Ovary (tissue), 9 donors: Measurements from ENCODE around the gene UIMC1. TPM values are rescaled to one million over a fixed set of nuclear protein-coding genes. Genes with fewer than 3 reads are reported as not detected.

Experiments
- DNase-seq, 5 donors: peaks; one replicate each; pipeline ENCODE4 v3.0.0-alpha.2; 2019 to 2020
- H3K27ac ChIP-seq, 2 donors: fragments of 200-600 bp; one replicate each; pipeline versions ENCODE4 v1.5.1 to v1.8.0; 2019 to 2022
- H3K27me3 ChIP-seq: fragments of 200-600 bp; one replicate; pipeline ENCODE4 v1.8.0; 2022
- H3K36me3 ChIP-seq: fragments of 200-600 bp; sonication (generic); one replicate; pipeline ENCODE4 v1.5.1; 2019
- H3K4me1 ChIP-seq: one replicate; pipeline ENCODE4 v1.8.1; 2013; ENCODE audit warnings: mild to moderate bottlenecking, moderate library complexity; ENCODE audit not compliant: insufficient read depth
- H3K4me3 ChIP-seq: fragments of 200-600 bp; sonication (generic); one replicate; pipeline ENCODE4 v1.5.1; 2017
- H3K9me3 ChIP-seq, 2 donors: fragments of 200-600 bp in 1 of 2; sonication (generic) in 1 of 2; one replicate each; pipeline versions ENCODE4 v1.5.1 to v1.8.1; 2013 to 2019; ENCODE audit warnings: mild to moderate bottlenecking in 1 of 2, moderate library complexity in 1 of 2
- CTCF ChIP-seq, 3 donors: fragments of 450-650 bp in 2 of 3; fragments of 200-600 bp in 1 of 3; IDR thresholded peaks; one replicate each; pipeline versions ENCODE4 v1.5.1 to v1.8.0; 2016 to 2022; ENCODE audit warnings: antibody characterized with exemption in 3 of 3, mild to moderate bottlenecking in 1 of 3
- EP300 ChIP-seq: sonication (generic); formaldehyde crosslinking; IDR thresholded peaks from one replicate; pipeline ENCODE4 v1.6.1; 2017; ENCODE audit warnings: antibody characterized with exemption
- POLR2A ChIP-seq: fragments of 450-650 bp; IDR thresholded peaks from one replicate; pipeline ENCODE4 v1.6.1; 2017; ENCODE audit warnings: antibody characterized with exemption, mild to moderate bottlenecking, moderate library complexity
- WGBS, 3 donors: extraction: QIAGEN DNeasy Blood & Tissue Kit in 1 of 3; methylation state at CpG; one replicate each; pipeline versions ENCODE4 v1.1.5 to v1.1.7; 2013 to 2017; 5-methylcytosine and 5-hydroxymethylcytosine counted together
- intact Hi-C, 4 donors: fragments of 100-400 bp; cut with DNase I; formaldehyde crosslinking; loops; one replicate each; pipeline versions ENCODE4 v1.11.0 to v1.15.1; 2022 to 2023
- polyA plus RNA-seq, 2 donors: library from polyadenylated mRNA; stranded (reverse); fragments of 200-250 nt in 1 of 2; fragments of 350-450 nt in 1 of 2; fragmentation: Illumina TruSeq in 1 of 2; extraction: RNeasy Lipid Tissue Mini Kit (QIAGEN cat#74804) in 1 of 2; gene quantifications; one replicate each; pipeline ENCODE4 v1.2.3, GENCODE V29; 2013 to 2014
- total RNA-seq, 7 donors: library from RNA; depleted of rRNA in 2 of 7; stranded (reverse); fragments of >200 nt in 2 of 7; fragmentation: NEBNext Ultra II Directional in 3 of 7; extraction: Animal tissue kit (Norgen Biotek cat#: 25700) in 3 of 7; gene quantifications; one replicate each; pipeline versions ENCODE4 v1.1.0 to v1.2.4, GENCODE V29; 2016 to 2023
- donor health status: DM: no; HTN: no; CAD: no; lungs with moderate emphysema.
- donor health status: DM: no; HTN: no; CAD: no.
- donor health status: Bipolar disorder and iron deficiency.
- donor health status: DM: yes; HTN: yes; CAD: no.
- donor health status: DM: no; HTN: no; CAD: no.
- donor health status: DM: yes; HTN: yes; CAD: no.

UIMC1 gene
- total and polyA plus RNA-seq, 9 donors, result 34.9 to 80.2 (median 49.5) TPM

GRCh38 chr5:176890455-176891330 lies 115.9 kb downstream of the UIMC1 start:
- no peak overlapping the region for H3K4me3 ChIP-seq
- no peaks in the 10 kb centered on the region for H3K9me3 ChIP-seq
- no peak for TF ChIP-seq POLR2A
- no peak for TF ChIP-seq EP300
- no peak for TF ChIP-seq CTCF (IDR thresholded peaks at IDR 0.05)
- WGBS, 3 donors, result 77 to 86% (median 82%) methylated on average over 9 of the region's 9 CpGs
- H3K27ac ChIP-seq, result no peak overlapping the region
- no peaks in the 10 kb centered on the region for H3K36me3 ChIP-seq
- intact Hi-C loops, result no loop called here
- no peak for DNase-seq
- no peaks in the 10 kb centered on the region for H3K4me1 ChIP-seq
- H3K27me3 ChIP-seq, result no peaks in the 10 kb centered on the region

DNA sequence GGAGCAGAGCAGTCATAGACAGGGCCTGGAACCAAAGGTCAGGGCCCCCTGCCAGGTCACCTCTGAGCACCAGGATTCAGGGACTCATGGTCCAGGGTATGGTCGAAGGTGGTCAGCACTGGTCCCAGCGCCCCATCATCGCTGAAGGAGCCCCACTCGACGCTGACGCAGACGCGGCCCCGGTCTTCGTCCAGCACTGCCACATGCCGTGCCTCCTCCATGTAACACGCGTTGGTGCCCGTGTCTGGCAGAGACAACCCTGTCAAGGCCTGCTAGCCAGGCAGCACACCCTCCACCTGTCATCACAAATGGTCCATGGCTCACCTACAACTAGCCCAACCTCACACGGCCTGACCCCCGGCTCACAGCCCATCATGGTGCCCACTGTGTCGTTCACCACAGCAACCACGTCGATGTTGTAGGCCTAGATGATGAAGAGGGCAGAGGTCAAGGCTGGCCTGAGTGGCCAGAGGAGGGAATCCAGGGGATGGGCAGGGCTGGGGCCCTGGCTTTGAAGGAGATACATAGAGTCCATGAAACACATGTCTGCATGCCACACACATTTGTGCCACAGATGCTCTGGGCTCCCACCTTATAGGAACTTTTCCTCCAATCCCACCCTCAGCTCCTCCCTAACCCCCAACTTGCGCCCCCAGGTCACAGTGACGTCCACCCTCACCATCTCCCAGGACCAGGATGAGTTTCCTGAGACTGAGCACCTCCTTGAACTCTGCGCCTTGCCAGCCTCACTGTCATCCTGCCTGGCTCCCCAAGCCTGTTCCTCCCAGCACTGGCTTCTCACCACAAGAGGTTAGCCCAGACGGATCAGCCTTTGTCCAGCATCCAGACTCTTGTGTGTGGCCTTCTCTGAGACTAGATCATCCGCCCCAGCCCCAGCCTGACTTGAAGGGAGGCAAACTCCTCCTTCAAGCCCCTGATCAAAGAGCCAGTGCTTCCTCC lies 117.0 kb downstream of the UIMC1 start:
- intact Hi-C loops, result no loop called here

DNA sequence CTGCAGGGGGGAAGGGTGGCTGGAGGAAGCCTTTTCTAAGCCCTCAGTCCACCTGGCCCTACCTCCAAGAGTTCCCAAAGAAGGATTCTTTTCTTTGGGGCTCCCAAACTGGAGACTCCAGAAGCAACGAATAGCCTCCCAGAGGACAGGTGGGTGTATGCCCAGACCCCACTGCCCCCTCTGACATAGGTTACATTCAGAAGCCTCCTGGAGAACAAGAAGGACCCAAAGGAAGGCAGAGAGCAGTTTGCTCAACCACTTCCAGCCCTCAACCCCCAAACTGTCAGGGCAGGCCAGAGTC lies 117.8 kb downstream of the UIMC1 start:
- H3K4me3 ChIP-seq, result no peak overlapping the region
- H3K27me3 ChIP-seq, result no peaks in the 10 kb centered on the region
- TF ChIP-seq CTCF (IDR thresholded peaks at IDR 0.05) (no peak), POLR2A (no peak), EP300 (no peak)
- H3K36me3 ChIP-seq, result no peaks in the 10 kb centered on the region
- no peaks in the 10 kb centered on the region for H3K9me3 ChIP-seq
- 79 to 93% (median 89%) methylated on average over 1 of the region's 1 CpG for WGBS, 3 donors
- H3K27ac ChIP-seq, result no peak overlapping the region
- DNase-seq, result no peak
- intact Hi-C loops, result no loop called here
- no peaks in the 10 kb centered on the region for H3K4me1 ChIP-seq

More for the DNA sequence above, 117.0 kb downstream of the UIMC1 start:
- no peaks in the 10 kb centered on the region for H3K27me3 ChIP-seq
- 86 to 91% (median 88%) methylated on average over 24 of the region's 24 CpGs for whole genome bisulfite sequencing, 3 donors
- H3K27ac ChIP-seq, result no peak overlapping the region
- H3K9me3 ChIP-seq, result no peaks in the 10 kb centered on the region
- H3K4me1 ChIP-seq, result no peaks in the 10 kb centered on the region
- no peak for TF ChIP-seq POLR2A
- no peak for TF ChIP-seq EP300
- no peak for TF ChIP-seq CTCF (IDR thresholded peaks at IDR 0.05)
- no peaks in the 10 kb centered on the region for H3K36me3 ChIP-seq
- DNase-seq, result no peak
- H3K4me3 ChIP-seq, result no peak overlapping the region

GRCh38 chr5:176888016-176888864 lies 118.3 kb downstream of the UIMC1 start:
- 86 to 88% (median 88%) methylated on average over 26 to 27 of the region's 27 CpGs for WGBS, 3 donors
- TF ChIP-seq CTCF (IDR thresholded peaks at IDR 0.05) (no peak), POLR2A (no peak), EP300 (no peak)
- intact Hi-C loops, result no loop called here
- no peak overlapping the region for H3K4me3 ChIP-seq
- H3K27ac ChIP-seq, result no peak overlapping the region
- no peaks in the 10 kb centered on the region for H3K4me1 ChIP-seq
- H3K27me3 ChIP-seq, result no peaks in the 10 kb centered on the region
- DNase-seq, result no peak
- no peaks in the 10 kb centered on the region for H3K9me3 ChIP-seq
- H3K36me3 ChIP-seq, result no peaks in the 10 kb centered on the region
